ENCODE results near the gene RHAG.
"Not testable (repeated sequence)": the region's sequence is repeated elsewhere in the genome, so short reads cannot be mapped to it uniquely, and the experiment has no call there.

GRCh38 chr6:49614144-49614543 lies 22.5 kb downstream of the RHAG start:
- not testable (repeated sequence) for TF ChIP-seq CTCF, POLR2A (IDR thresholded peaks at IDR 0.05)
